Esophagus muscularis mucosa (tissue), 4 donors: ENCODE data around the gene TMEM120B. TPM values are rescaled to one million over a fixed set of nuclear protein-coding genes. Genes with fewer than 3 reads are reported as not detected.

Experiments
- DNase-seq: peaks from one replicate; pipeline ENCODE4 v3.0.0-alpha.2; 2017; ENCODE audit errors: extremely low spot score
- H3K27ac ChIP-seq, 4 donors: fragments of 200-600 bp; sonication (generic); replicated peaks in 1 of 4; 1 replicate in 3 of 4; 2 replicates in 1 of 4; pipeline ENCODE4 v1.5.1; 2016 to 2019; ENCODE audit warnings: mild to moderate bottlenecking in 1 of 4
- H3K27me3 ChIP-seq, 4 donors: fragments of 200-600 bp; sonication (generic); one replicate each; pipeline versions ENCODE4 v1.5.1 to v1.6.0; 2016 to 2019
- H3K36me3 ChIP-seq, 4 donors: fragments of 200-600 bp; sonication (generic); one replicate each; pipeline ENCODE4 v1.5.1; 2016 to 2019
- H3K4me1 ChIP-seq, 4 donors: fragments of 200-600 bp; sonication (generic); one replicate each; pipeline ENCODE4 v1.5.1; 2016 to 2019
- H3K4me3 ChIP-seq, 4 donors: fragments of 200-600 bp; sonication (generic); 1 replicate in 2 of 4; 2 replicates in 2 of 4; pipeline ENCODE4 v1.5.1; 2016 to 2019; ENCODE audit warnings: mild to moderate bottlenecking in 4 of 4, moderate library complexity in 1 of 4
- H3K9me3 ChIP-seq, 4 donors: fragments of 200-600 bp; sonication (generic); 1 replicate in 3 of 4; 2 replicates in 1 of 4; pipeline ENCODE4 v1.5.1; 2016 to 2019
- CTCF ChIP-seq, 3 experiments: fragments of 200-600 bp in 2 of 3; fragments of 450-650 bp in 1 of 3; sonication (generic) in 2 of 3; IDR thresholded peaks; one replicate each; pipeline ENCODE4 v1.5.1; 2017 to 2019; ENCODE audit warnings: antibody characterized with exemption in 3 of 3, mild to moderate bottlenecking in 2 of 3, moderate library complexity in 1 of 3
- EP300 ChIP-seq: sonication (generic); formaldehyde crosslinking; IDR thresholded peaks from one replicate; pipeline ENCODE4 v1.6.1; 2017; ENCODE audit warnings: antibody characterized with exemption
- POLR2A ChIP-seq: fragments of 450-650 bp; IDR thresholded peaks from one replicate; pipeline ENCODE4 v1.6.1; 2017; ENCODE audit warnings: antibody characterized with exemption, moderate library complexity, mild to moderate bottlenecking, low read depth
- POLR2AphosphoS5 ChIP-seq, 2 donors: sonication (generic); formaldehyde crosslinking; IDR thresholded peaks; one replicate each; pipeline ENCODE4 v1.6.1; 2017; ENCODE audit warnings: antibody characterized with exemption in 2 of 2
- WGBS: methylation state at CpG from one replicate; pipeline ENCODE4 v1.1.5; 2018; 5-methylcytosine and 5-hydroxymethylcytosine counted together
- intact Hi-C: fragments of 100-400 bp; cut with DNase I; formaldehyde crosslinking; loops from one replicate; pipeline ENCODE4 v1.15.1; 2023
- total RNA-seq, 4 donors: library from RNA; depleted of rRNA; stranded (reverse); fragments of >200 nt; gene quantifications; one replicate each; pipeline versions ENCODE4 v1.1.0 to v1.2.1, GENCODE V29; 2016

Gene TMEM120B
- total RNA-seq, 4 donors from 2014 or later, result 4.5 to 14.1 (median 6.4) TPM

- H3K27ac ChIP-seq, result no peak overlapping the region
- WGBS, result 68% methylated on average over 9 of the region's 12 CpGs
- no peak overlapping the region for H3K4me3 ChIP-seq
- intact Hi-C loops, result no loop called here
- peaks cover 0 to 12% (median 8%) of the 10 kb centered on the region in 4 donors for H3K4me1 ChIP-seq
- H3K27me3 ChIP-seq, result no peaks in the 10 kb centered on the region
- peaks cover 64 to 100% (median 90%) of the 10 kb centered on the region in 4 donors for H3K36me3 ChIP-seq
- H3K9me3 ChIP-seq, result no peaks in the 10 kb centered on the region
- TF ChIP-seq POLR2A (no peak), POLR2AphosphoS5 (IDR thresholded peaks at IDR 0.05) (no peak), CTCF (IDR thresholded peaks at IDR 0.05) (no peak), EP300 (no peak)
- DNase-seq, result no peak
Measured at GRCh38 chr12:121823727-121824115, 111.2 kb downstream of the TMEM120B start.

- DNase-seq, result no peak
- Histone ChIP-seq H3K36me3 (peaks cover 52 to 100% (median 90%) of the 10 kb centered on the region in 4 donors), H3K27me3 (no peaks in the 10 kb centered on the region), H3K4me3 (no peak overlapping the region), H3K9me3 (no peaks in the 10 kb centered on the region), H3K4me1 (peaks cover 0 to 26% (median 15%) of the 10 kb centered on the region in 4 donors), H3K27ac (no peak overlapping the region)
- intact Hi-C loops, result no loop called here
- TF ChIP-seq EP300 (no peak), POLR2AphosphoS5 (IDR thresholded peaks at IDR 0.05) (no peak), POLR2A (no peak)
- WGBS, result 94% methylated on average over 18 of the region's 18 CpGs
Measured at GRCh38 chr12:121825041-121825523, 112.5 kb downstream of the TMEM120B start.

GRCh38 chr12:121826318-121827150 lies 114.0 kb downstream of the TMEM120B start:
- WGBS, result 87% methylated on average over 18 of the region's 18 CpGs
- no peak for TF ChIP-seq POLR2A
- TF ChIP-seq POLR2AphosphoS5 (IDR thresholded peaks at IDR 0.05), result no peak
- no peak for TF ChIP-seq EP300
- TF ChIP-seq CTCF (IDR thresholded peaks at IDR 0.05), result no peak
- no peaks in the 10 kb centered on the region for H3K9me3 ChIP-seq
- no peak overlapping the region for H3K27ac ChIP-seq
- intact Hi-C loops, result no loop called here
- peaks cover 0 to 28% (median 15%) of the 10 kb centered on the region in 4 donors for H3K4me1 ChIP-seq
- peaks cover 53 to 100% (median 89%) of the 10 kb centered on the region in 4 donors for H3K36me3 ChIP-seq
- no peaks in the 10 kb centered on the region for H3K27me3 ChIP-seq
- no peak for DNase-seq
- no peak overlapping the region for H3K4me3 ChIP-seq

GRCh38 chr12:121827351-121828099 lies 115.0 kb downstream of the TMEM120B start:
- intact Hi-C loops, result no loop called here
- Histone ChIP-seq H3K9me3 (no peaks in the 10 kb centered on the region), H3K4me3 (no peak overlapping the region), H3K27ac (no peak overlapping the region), H3K36me3 (peaks cover 56 to 100% (median 90%) of the 10 kb centered on the region in 4 donors), H3K27me3 (no peaks in the 10 kb centered on the region), H3K4me1 (peaks cover 0 to 28% (median 15%) of the 10 kb centered on the region in 4 donors)
- DNase-seq, result no peak
- 93% methylated on average over 27 of the region's 48 CpGs for WGBS
- TF ChIP-seq CTCF (IDR thresholded peaks at IDR 0.05), result no peak

GRCh38 chr12:121828306-121828705 lies 115.8 kb downstream of the TMEM120B start:
- Histone ChIP-seq H3K27ac (no peak overlapping the region), H3K9me3 (no peaks in the 10 kb centered on the region), H3K4me1 (peaks cover 0 to 28% (median 15%) of the 10 kb centered on the region in 4 donors), H3K4me3 (no peak overlapping the region), H3K27me3 (no peaks in the 10 kb centered on the region), H3K36me3 (peaks cover 48 to 97% (median 86%) of the 10 kb centered on the region in 4 donors)
- WGBS, result 83% methylated on average over 8 of the region's 8 CpGs
- DNase-seq, result no peak
- intact Hi-C loops, result no loop called here
- no peak for TF ChIP-seq EP300
- TF ChIP-seq POLR2AphosphoS5 (IDR thresholded peaks at IDR 0.05), result no peak
- no peak for TF ChIP-seq CTCF (IDR thresholded peaks at IDR 0.05)
- no peak for TF ChIP-seq POLR2A
